OCI-M1 (cell line): ENCODE results near the gene TENM4.

ENCODE experiments used
- DNase-seq: peaks from one replicate; lab custom pipeline; 2025; lab: John Stamatoyannopoulos, UW

Gene TENM4

GRCh38 chr11:78657968-78658839, 782.6 kb downstream of the TENM4 start:
- no peak for DNase-seq

- DNase-seq, result no peak
These were observed 783.4 kb downstream of the TENM4 start for GRCh38 chr11:78657441-78657840.

GRCh38 chr11:78656984-78657383, 783.8 kb downstream of the TENM4 start:
- DNase-seq, result no peak

GRCh38 chr11:78656327-78656726, 784.5 kb downstream of the TENM4 start:
- no peak for DNase-seq

GRCh38 chr11:78655561-78655960, 785.3 kb downstream of the TENM4 start:
- no peak for DNase-seq

GRCh38 chr11:78654866-78655265, 786.0 kb downstream of the TENM4 start:
- DNase-seq, result no peak

- no peak for DNase-seq
These were observed 786.8 kb downstream of the TENM4 start for GRCh38 chr11:78654071-78654470.

- no peak for DNase-seq
These were observed 787.4 kb downstream of the TENM4 start for GRCh38 chr11:78653294-78653909.

GRCh38 chr11:78652843-78653239, 788.0 kb downstream of the TENM4 start:
- no peak for DNase-seq

GRCh38 chr11:78651923-78652842, 788.6 kb downstream of the TENM4 start:
- no peak for DNase-seq

GRCh38 chr11:78651136-78651775, 789.6 kb downstream of the TENM4 start:
- no peak for DNase-seq

- DNase-seq, result no peak
These were observed 791.2 kb downstream of the TENM4 start for GRCh38 chr11:78649361-78650215.

- no peak for DNase-seq
These were observed 792.6 kb downstream of the TENM4 start for GRCh38 chr11:78647986-78648875.

GRCh38 chr11:78647266-78647915, 793.4 kb downstream of the TENM4 start:
- DNase-seq, result no peak

GRCh38 chr11:78646564-78647185, 794.2 kb downstream of the TENM4 start:
- DNase-seq, result peak; percentile 92

GRCh38 chr11:78645226-78646202, 795.3 kb downstream of the TENM4 start:
- peak; percentile 99 for DNase-seq

- DNase-seq, result no peak
These were observed 797.2 kb downstream of the TENM4 start for GRCh38 chr11:78643676-78644056.
